HepG2 (cell line): ENCODE measurements around the gene PYHIN1. TPM values are rescaled to one million over a fixed set of nuclear protein-coding genes. Genes with fewer than 3 reads are reported as not detected.

ENCODE experiments used
- ATAC-seq: fragments of 200-7000 bp; cut with Tn5 transposase; 3 replicates; pipeline ENCODE4 v1.9.1; 2020; ENCODE audit warnings: mild to moderate bottlenecking, moderate library complexity
- BruUV-seq: library from RNA; stranded (reverse); fragments of 400-500 nt; replicated peaks from 2 replicates; lab custom pipeline; 2021; lab: Mats Ljungman, UMichigan
- CTCF ChIA-PET: fragments of 300-600 bp; formaldehyde crosslinking; extraction: SDS; loops from one replicate; lab custom pipeline; 2021; ENCODE audit warnings: low total read pairs, inconsistent platforms, low intra/inter-chr PET ratio; lab: Yijun Ruan, JAX
- POLR2A ChIA-PET: fragments of 350-600 bp; sonication (Branson Sonifier 250); formaldehyde crosslinking; loops from one replicate; lab custom pipeline; 2020; ENCODE audit warnings: antibody characterized with exemption, inconsistent platforms; lab: Yijun Ruan, JAX
- DNase-seq: peaks from one replicate; pipeline ENCODE4 v3.0.0-alpha.2; 2015; ENCODE audit warnings: low spot score
- FAIRE-seq: peaks from 3 replicates; lab custom pipeline; 2011; peaks lifted over from hg19 to GRCh38; lab: Jason Lieb, UNC
- H2AFZ ChIP-seq: one replicate; pipeline ENCODE4 v1.6.1; 2011; ENCODE audit warnings: low read length, inconsistent platforms
- H3K27ac ChIP-seq: fragments of 300-600 bp; 3 replicates; pipeline ENCODE4 v1.8.0; 2011; ENCODE audit warnings: mixed run types, mild to moderate bottlenecking, mixed read lengths, low read length, inconsistent platforms; ENCODE audit not compliant: insufficient read depth; ENCODE audit errors: extremely low read length
- H3K27me3 ChIP-seq, 2 experiments: fragments of 200-600 bp in 1 of 2; 2 replicates in 1 of 2; 3 replicates in 1 of 2; pipeline versions ENCODE4 v1.6.0 to v1.8.0; 2011; ENCODE audit warnings: low read length in 2 of 2, mild to moderate bottlenecking in 2 of 2, moderate library complexity in 2 of 2, inconsistent platforms in 1 of 2; ENCODE audit not compliant: insufficient read depth in 2 of 2, control insufficient read depth in 1 of 2
- H3K36me3 ChIP-seq, 2 experiments: fragments of 200-600 bp in 1 of 2; replicated peaks in 1 of 2; 2 replicates in 1 of 2; 3 replicates in 1 of 2; pipeline versions ENCODE4 v1.5.1 to v1.8.0; 2011; ENCODE audit warnings: low read length in 2 of 2, inconsistent platforms in 1 of 2; ENCODE audit not compliant: insufficient read depth in 2 of 2, control insufficient read depth in 1 of 2
- H3K4me1 ChIP-seq: 2 replicates; pipeline ENCODE4 v1.5.1; 2012; ENCODE audit warnings: low read length, inconsistent platforms; ENCODE audit not compliant: insufficient read depth
- H3K4me2 ChIP-seq: 2 replicates; pipeline ENCODE4 v1.6.0; 2011; ENCODE audit warnings: low read depth, low read length, inconsistent platforms
- H3K4me3 ChIP-seq, 3 experiments: fragments of 200-600 bp in 1 of 3; sonication (generic), shearing (Covaris generic) in 1 of 3; replicated peaks in 1 of 3; 2 replicates each; pipeline ENCODE4 v1.5.1; 2011 to 2016; ENCODE audit warnings: low read length in 3 of 3, inconsistent platforms in 2 of 3, low read depth in 2 of 3, mild to moderate bottlenecking in 2 of 3, control low read depth in 1 of 3, mixed read lengths in 1 of 3; ENCODE audit not compliant: insufficient read depth in 1 of 3
- H3K79me2 ChIP-seq: one replicate; pipeline ENCODE4 v1.6.1; 2011; ENCODE audit warnings: low read length, inconsistent platforms; ENCODE audit not compliant: insufficient read depth
- H3K9ac ChIP-seq: 2 replicates; pipeline ENCODE4 v1.6.0; 2011; ENCODE audit warnings: mild to moderate bottlenecking, low read depth, low read length, inconsistent platforms; ENCODE audit not compliant: insufficient read depth
- H3K9me3 ChIP-seq: 2 replicates; pipeline ENCODE4 v1.5.1; 2012; ENCODE audit warnings: mild to moderate bottlenecking, low read length
- H4K20me1 ChIP-seq: 2 replicates; pipeline ENCODE4 v1.6.0; 2011; ENCODE audit warnings: inconsistent platforms, mild to moderate bottlenecking, low read length, moderate library complexity; ENCODE audit not compliant: insufficient read depth
- RAD51 ChIP-seq: fragments of 450-650 bp; IDR thresholded peaks from 2 replicates; pipeline ENCODE4 v1.6.1; 2016; ENCODE audit warnings: borderline replicate concordance
- TBX3 ChIP-seq: fragments of 450-650 bp; IDR thresholded peaks from 2 replicates; pipeline ENCODE4 v1.6.1; 2017; ENCODE audit warnings: antibody characterized with exemption, mild to moderate bottlenecking, inconsistent platforms, borderline replicate concordance
- ZFP37 ChIP-seq: sonication (generic); formaldehyde crosslinking; IDR thresholded peaks from 2 replicates; pipeline ENCODE4 v1.4.0; 2020; ENCODE audit warnings: missing genetic modification reagents, borderline replicate concordance
- ZNF772 ChIP-seq: sonication (generic); formaldehyde crosslinking; IDR thresholded peaks from 2 replicates; pipeline ENCODE4 v1.5.0; 2020; ENCODE audit warnings: mild to moderate bottlenecking, missing genetic modification reagents
- WGBS: methylation state at CpG from one replicate; pipeline ENCODE4 v1.1.6; 2017; ENCODE audit warnings: low lambda C conversion rate; 5-methylcytosine and 5-hydroxymethylcytosine counted together
- in situ Hi-C: cut with HindIII; loops from 2 replicates; pipeline ENCODE4 v1.10.0; 2017; ENCODE audit warnings: low pct_unique_long_range_greater_than_20kb; ENCODE audit not compliant: extremely low pct_ligation_motif_present
- intact Hi-C: fragments of 100-400 bp; cut with micrococcal nuclease; formaldehyde crosslinking; loops from one replicate; pipeline ENCODE4 v1.10.0; 2022; ENCODE audit not compliant: unreplicated experiment
- polyA plus RNA-seq, 8 experiments: library from polyadenylated mRNA; depleted of rRNA in 3 of 8; stranded (reverse) in 7 of 8; unstranded in 1 of 8; fragments of >200 nt; fragmentation: Illumina TruSeq in 4 of 8; extraction: Trizol in 4 of 8; gene quantifications; 2 replicates each; pipeline versions ENCODE4 v1.2.1 to v1.2.3, GENCODE V29; 2011 to 2016; ENCODE audit warnings: low read depth in 4 of 8, missing spikeins in 1 of 8, mixed read lengths in 1 of 8; ENCODE audit not compliant: insufficient read depth in 1 of 8
- total RNA-seq, 5 experiments: library from RNA; depleted of rRNA; stranded (reverse); fragments of >200 nt; fragmentation: Illumina TruSeq; extraction: Trizol; gene quantifications; 2 replicates each; pipeline ENCODE4 v1.2.3, GENCODE V29; 2016; ENCODE audit warnings: low read depth in 1 of 5
- TF ChIP-seq, protein P1 (sequence below): sonication (generic); formaldehyde crosslinking; IDR thresholded peaks from 2 replicates; pipeline ENCODE4 v1.5.0; 2020; ENCODE audit warnings: missing genetic modification reagents, mild to moderate bottlenecking, borderline replicate concordance
- TF ChIP-seq, protein P2 (sequence below): sonication (generic); formaldehyde crosslinking; IDR thresholded peaks from 2 replicates; pipeline ENCODE4 v1.4.0; 2020; ENCODE audit warnings: missing genetic modification reagents

The PYHIN1 gene
- total and polyA plus RNA-seq, 2 of the 13 experiments (the other 11 are each of a cell fraction or from before 2014, with no cell fraction given) = not detected

DNA sequence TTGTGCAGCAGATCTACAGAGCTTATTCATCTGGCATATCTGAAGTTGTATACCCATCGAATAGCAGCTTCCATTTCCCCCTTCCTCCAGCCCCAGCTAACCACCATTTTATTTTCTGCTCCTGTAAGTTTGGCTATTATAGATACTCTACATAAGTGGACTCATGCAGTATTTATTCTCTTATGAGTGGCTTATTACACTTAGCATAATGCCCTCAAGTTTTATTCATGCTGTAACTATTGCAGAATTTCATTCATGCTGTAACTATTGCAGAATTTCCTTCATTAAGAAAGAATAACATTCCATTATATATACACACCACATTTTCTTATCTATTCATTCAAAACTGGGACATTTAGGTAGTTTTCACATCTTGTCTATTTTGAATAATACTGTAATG, 47.9 kb downstream of the PYHIN1 start (continued):
- TF ChIP-seq, protein P1, sequence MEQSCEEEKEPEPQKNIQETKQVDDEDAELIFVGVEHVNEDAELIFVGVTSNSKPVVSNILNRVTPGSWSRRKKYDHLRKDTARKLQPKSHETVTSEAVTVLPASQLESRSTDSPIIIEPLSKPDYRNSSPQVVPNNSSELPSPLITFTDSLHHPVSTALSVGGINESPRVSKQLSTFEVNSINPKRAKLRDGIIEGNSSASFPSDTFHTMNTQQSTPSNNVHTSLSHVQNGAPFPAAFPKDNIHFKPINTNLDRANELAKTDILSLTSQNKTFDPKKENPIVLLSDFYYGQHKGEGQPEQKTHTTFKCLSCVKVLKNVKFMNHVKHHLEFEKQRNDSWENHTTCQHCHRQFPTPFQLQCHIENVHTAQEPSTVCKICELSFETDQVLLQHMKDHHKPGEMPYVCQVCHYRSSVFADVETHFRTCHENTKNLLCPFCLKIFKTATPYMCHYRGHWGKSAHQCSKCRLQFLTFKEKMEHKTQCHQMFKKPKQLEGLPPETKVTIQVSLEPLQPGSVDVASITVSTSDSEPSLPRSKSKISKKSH (CRISPR knock-in tag) = no peak
- TF ChIP-seq ZFP37 (no peak), ZNF772 (no peak), TBX3 (no peak)

DNA sequence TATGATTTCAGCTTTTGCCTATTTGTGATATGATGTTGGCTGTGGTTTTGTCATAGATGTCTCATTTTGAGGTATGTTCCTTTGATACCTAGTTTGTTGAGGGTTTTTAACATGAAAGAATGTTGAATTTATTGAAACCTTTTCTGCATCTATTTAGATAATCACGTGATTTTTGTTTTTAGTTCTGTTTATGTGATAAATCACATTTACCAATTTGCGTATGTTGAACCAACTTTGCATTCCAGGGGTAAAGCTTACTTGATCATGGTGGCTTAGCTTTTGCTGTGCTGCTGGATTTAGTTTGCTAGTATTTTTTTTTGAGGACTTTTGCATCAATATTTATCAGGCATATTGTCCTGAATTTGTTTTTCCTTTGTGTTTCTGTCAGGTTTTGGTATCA, 51.9 kb downstream of the PYHIN1 start:
- ChIA-PET POLR2A (no interaction called here), CTCF (no interaction called here)
- Histone ChIP-seq H3K79me2 (no peaks in the 10 kb centered on the region), H3K9ac (no peak overlapping the region), H3K27ac (no peak overlapping the region), H3K36me3 (no peaks in the 10 kb centered on the region), H3K4me2 (no peak overlapping the region), H4K20me1 (no peaks in the 10 kb centered on the region), H2AFZ (no peak overlapping the region), H3K27me3 (no peaks in the 10 kb centered on the region), H3K4me3 (no peak overlapping the region), H3K9me3 (peaks cover 86% of the 10 kb centered on the region), H3K4me1 (no peaks in the 10 kb centered on the region)
- WGBS = 2% methylated on average over 2 of the region's 2 CpGs
- in situ Hi-C loops = no loop called here
- DNase-seq (no peak), ATAC-seq (no peak), FAIRE-seq (no peak)
- intact Hi-C loops = no loop called here
- no TSS peak for BruUV-seq
- TF ChIP-seq, protein P2, sequence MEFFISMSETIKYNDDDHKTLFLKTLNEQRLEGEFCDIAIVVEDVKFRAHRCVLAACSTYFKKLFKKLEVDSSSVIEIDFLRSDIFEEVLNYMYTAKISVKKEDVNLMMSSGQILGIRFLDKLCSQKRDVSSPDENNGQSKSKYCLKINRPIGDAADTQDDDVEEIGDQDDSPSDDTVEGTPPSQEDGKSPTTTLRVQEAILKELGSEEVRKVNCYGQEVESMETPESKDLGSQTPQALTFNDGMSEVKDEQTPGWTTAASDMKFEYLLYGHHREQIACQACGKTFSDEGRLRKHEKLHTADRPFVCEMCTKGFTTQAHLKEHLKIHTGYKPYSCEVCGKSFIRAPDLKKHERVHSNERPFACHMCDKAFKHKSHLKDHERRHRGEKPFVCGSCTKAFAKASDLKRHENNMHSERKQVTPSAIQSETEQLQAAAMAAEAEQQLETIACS (CRISPR knock-in tag) = no peak
- TF ChIP-seq RAD51 = 0 out of 2 replicates have a peak, but pooled peaks have one; percentile 11
